CD4-positive, alpha-beta T cell treated with Interleukin-21 for 1 hour (primary cell): ENCODE measurements around the gene SORBS1.

Experiments
- DNase-seq: peaks from one replicate; pipeline ENCODE4 v3.0.0-alpha.2; 2020

The SORBS1 gene

DNA sequence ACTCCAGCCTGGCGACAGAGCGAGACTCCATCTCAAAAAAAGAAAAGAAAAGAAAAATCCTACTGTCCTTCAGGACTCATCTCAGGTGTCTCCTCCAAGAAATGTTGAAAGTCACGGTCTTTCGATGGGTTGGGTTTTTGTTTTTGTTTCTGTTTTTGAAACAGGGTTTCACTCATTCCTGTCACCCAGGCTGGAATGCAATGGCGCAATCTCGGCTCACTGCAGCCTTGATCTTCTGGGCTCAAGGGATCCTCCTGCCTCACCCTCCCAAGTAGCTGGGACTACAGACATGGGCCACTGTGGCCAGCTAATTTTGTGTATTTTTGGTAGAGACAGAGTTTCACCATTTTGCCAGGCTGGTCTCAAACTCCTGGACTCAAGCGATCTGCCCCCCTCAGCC is 3.1 kb upstream of the SORBS1 start:
- no peak for DNase-seq

DNA sequence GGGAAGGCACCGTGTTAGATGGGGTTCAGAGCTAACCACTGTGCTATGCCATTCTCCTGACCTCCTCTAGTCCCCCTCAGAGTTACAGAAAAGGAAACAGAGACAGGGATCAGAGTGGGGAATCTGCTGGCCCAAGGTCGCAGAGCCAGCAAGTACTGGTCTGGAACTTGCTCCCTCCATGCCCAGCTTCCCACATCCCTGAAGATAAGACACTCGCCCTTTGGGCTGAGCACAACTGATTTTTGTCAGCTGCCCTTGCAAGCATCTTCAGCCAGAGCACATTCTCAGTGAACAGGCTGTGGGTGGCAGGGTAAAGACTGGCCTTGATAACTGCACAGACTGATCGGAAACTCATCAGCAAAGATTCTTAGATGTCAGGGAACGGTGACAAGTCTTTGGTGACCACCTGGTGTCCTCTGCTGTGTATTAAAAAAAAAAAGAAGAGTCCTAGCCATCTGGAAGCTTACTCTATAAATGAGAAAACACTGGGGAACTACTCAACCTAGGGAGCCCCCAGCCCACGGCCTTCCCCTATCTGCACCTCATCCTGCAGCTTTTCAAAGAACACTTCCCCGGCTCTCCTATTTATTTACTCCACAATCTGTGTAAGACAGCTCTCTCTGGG is 1.3 kb upstream of the SORBS1 start:
- no peak for DNase-seq

DNA sequence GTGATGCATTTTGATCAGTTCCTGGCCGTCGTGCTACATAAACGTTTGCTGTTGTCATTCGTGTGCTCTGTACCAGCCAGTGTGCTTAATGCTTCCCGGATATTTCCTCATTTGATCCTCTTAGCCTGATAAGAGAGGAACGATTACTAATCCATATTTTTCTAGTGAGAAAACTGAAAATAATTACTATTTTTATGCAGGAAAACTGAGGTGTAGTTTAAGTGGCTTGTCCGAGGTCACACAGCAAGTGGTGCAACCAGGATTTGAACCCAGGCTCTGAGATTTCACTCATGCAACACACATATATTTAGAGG is 650 bp upstream of the SORBS1 start:
- DNase-seq = no peak

GRCh38 chr10:95560278-95561176 is 644 bp downstream of the SORBS1 start:
- DNase-seq = peak; percentile 54

DNA sequence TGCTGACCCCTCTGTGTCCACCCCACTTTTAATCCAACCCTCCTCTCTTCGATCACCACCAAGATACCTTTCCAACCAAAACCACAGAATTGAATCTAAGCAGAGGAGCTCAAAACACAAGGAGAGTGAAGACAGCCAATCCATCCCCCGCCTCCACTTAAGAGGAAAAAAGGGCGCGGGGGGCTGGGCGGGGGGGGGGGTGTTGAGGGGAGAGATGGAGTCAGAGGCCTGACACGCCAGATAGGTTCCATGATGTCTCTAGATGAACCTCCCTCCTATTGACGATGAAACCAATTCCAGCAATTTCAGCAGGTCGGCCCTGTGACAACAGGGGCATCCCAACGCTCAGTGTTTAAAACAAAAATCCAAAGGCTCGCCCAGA is 1.3 kb downstream of the SORBS1 start:
- DNase-seq = no peak

GRCh38 chr10:95559471-95559870 is 1.7 kb downstream of the SORBS1 start:
- DNase-seq = no peak

DNA sequence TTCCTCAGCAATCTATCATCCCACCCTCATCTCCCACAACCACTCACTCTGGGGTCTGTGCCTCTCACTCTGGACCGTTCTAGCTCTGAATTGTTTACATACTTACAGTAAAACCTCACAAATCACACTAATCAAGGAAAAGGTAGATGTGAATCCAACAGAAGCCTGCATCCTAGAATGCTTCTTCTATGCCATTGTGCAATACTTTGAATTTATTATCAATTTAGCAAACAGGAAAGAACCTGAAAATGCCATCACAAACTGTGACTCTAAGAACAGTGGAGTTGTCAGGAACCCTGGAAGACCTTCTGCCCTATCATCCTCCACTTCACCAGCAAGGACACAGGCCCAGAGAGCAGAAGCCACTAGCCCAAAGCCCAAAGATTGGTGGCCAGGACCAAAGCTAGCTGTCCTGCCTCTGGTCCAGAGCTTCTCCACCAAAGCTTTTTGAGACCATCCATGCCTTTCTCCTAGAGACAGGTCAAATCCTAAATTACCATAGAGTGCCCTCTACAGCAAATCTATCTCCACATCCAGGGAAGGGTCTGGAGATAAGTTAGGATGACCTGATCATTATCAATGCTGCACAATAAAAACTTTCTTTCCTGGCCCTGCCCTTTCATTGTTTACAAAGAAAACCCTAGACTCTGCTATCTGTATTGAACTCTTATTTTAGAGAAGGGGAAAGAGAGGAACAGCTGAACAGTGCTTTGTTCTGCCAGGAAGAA is 2.4 kb downstream of the SORBS1 start:
- no peak for DNase-seq

- no peak for DNase-seq
Measured at GRCh38 chr10:95556994-95557767, 4.0 kb downstream of the SORBS1 start.

- DNase-seq = no peak
Measured at GRCh38 chr10:95553674-95554073, 7.5 kb downstream of the SORBS1 start.

- DNase-seq = no peak
Measured at GRCh38 chr10:95552679-95553342, 8.4 kb downstream of the SORBS1 start.

DNA sequence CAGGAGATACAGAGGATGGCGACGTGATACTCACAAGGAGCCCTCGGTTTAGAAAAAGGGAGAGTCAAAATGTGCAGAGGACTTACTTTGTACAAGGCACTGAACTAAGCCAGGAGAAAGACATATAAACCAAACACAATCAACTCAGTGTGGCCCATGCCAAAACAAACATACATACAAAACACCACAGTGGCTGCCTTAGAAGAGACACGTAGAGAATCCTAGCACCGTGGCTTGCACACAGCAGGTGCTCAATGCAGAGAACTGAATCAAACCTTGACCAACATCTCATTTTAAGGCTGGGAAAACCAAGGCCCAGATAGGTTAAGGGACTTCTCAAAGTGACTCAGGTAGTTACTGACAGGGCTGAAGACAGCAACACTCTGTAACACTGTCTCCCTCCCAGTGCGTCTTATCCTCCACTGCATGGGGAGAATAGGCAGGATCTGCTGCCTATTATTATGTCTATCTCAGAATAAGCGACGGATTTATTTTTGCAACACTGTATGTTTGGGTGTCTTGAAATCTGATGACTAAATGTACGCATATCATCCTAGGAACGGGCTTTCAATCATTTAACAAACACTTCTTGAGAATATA is 11.0 kb downstream of the SORBS1 start:
- no peak for DNase-seq

DNA sequence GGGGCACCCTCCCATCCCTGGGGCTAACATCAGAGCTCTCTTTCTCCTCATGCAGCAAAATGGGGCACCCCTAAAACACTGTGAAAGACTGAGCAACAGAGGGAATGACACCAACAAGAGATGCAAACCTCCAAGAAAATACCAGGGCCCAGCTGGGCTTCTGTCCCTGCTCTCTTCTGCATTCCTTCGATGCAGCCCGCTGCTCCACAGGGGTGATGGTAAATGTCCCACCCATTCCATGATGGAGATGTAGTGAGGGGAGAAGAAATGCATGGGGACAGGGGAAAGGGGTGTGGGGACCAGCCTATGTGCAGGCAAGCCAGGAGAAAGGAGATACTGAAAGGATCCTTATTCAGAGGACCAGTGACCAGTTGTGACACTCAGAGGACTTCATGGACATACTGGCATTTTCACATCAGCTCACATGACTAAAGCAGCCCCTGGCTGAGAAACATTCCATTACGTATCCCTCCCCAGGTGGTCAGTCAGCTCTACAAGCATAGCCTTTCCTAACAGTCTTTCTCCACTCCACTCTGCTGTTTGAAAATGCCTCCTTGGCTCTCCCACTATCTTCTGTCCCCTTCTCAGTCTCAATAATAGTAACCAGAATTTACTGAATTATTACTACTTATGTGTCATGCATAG is 13.3 kb downstream of the SORBS1 start:
- DNase-seq = no peak

- DNase-seq = no peak
Measured at GRCh38 chr10:95547197-95547596, 14.0 kb downstream of the SORBS1 start.

DNA sequence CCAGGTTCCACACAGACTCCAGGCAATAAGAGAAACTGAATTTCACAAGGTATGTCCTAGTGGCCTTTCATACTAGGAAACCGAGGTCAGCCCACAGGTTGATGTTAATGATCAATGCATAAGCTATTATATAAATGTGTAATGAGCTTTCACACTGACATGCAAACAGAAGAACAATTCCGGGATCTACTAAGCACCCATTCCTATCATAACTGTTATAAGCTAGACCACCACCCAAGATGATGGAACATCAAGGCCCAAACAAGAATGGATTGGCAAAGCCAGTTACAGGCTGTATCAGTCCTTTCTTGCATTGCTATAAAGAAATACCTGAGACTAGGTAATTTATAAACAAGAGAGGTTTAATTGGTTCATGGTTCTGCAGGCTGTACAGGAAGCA is 15.2 kb downstream of the SORBS1 start:
- DNase-seq = no peak

- no peak for DNase-seq
Measured at GRCh38 chr10:95544783-95545500, 16.2 kb downstream of the SORBS1 start.

GRCh38 chr10:95543459-95543858 is 17.7 kb downstream of the SORBS1 start:
- DNase-seq = no peak

- DNase-seq = no peak
Measured at GRCh38 chr10:95542761-95543160, 18.4 kb downstream of the SORBS1 start.

- no peak for DNase-seq
Measured at GRCh38 chr10:95542330-95542729, 18.8 kb downstream of the SORBS1 start.

- DNase-seq = no peak
Measured at GRCh38 chr10:95540514-95541052, 20.6 kb downstream of the SORBS1 start.

GRCh38 chr10:95539560-95540284 is 21.4 kb downstream of the SORBS1 start:
- DNase-seq = no peak
